WTC11 (cell line): ENCODE results near the gene CRYZL1.

Source experiments
- TF ChIP-seq, protein P1 (sequence below): fragments of 200-600 bp; IDR thresholded peaks from 2 replicates; pipeline ENCODE4 v1.8.0; 2022; ENCODE audit warnings: antibody characterized with exemption
- TF ChIP-seq, protein P2 (sequence below): sonication (generic); formaldehyde crosslinking; IDR thresholded peaks from 2 replicates; pipeline ENCODE4 v1.8.0; 2023; ENCODE audit warnings: missing genetic modification reagents

DNA sequence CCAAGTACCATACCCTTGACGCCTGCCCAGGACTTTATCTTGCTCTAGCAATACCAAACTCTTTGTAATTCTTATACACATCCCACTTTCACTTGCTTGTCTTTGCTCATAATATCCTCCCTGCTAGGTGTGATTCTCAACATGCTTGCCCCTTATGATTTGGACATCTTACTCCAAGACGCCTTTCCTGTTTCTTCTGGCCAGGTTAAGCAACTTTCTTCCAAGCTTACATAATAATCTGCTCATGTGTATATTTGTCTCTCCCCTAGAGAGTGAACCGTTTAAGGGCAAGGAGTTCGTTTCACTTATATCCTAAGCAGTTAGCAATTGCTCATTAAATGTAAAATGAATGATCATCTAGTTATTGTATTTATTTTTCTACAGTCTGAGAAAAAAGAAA is 21.8 kb downstream of the CRYZL1 start:
- TF ChIP-seq, protein P1, sequence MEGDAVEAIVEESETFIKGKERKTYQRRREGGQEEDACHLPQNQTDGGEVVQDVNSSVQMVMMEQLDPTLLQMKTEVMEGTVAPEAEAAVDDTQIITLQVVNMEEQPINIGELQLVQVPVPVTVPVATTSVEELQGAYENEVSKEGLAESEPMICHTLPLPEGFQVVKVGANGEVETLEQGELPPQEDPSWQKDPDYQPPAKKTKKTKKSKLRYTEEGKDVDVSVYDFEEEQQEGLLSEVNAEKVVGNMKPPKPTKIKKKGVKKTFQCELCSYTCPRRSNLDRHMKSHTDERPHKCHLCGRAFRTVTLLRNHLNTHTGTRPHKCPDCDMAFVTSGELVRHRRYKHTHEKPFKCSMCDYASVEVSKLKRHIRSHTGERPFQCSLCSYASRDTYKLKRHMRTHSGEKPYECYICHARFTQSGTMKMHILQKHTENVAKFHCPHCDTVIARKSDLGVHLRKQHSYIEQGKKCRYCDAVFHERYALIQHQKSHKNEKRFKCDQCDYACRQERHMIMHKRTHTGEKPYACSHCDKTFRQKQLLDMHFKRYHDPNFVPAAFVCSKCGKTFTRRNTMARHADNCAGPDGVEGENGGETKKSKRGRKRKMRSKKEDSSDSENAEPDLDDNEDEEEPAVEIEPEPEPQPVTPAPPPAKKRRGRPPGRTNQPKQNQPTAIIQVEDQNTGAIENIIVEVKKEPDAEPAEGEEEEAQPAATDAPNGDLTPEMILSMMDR, result no peak
- TF ChIP-seq, protein P2, sequence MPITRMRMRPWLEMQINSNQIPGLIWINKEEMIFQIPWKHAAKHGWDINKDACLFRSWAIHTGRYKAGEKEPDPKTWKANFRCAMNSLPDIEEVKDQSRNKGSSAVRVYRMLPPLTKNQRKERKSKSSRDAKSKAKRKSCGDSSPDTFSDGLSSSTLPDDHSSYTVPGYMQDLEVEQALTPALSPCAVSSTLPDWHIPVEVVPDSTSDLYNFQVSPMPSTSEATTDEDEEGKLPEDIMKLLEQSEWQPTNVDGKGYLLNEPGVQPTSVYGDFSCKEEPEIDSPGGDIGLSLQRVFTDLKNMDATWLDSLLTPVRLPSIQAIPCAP (CRISPR knock-in tag), result no peak
